Breast epithelium (tissue), 3 donors: Measurements from ENCODE around the gene TXNRD1.

Experiments used
- POLR2AphosphoS5 ChIP-seq, 3 donors: sonication (generic); formaldehyde crosslinking; IDR thresholded peaks; one replicate each; pipeline ENCODE4 v1.6.1; 2017; ENCODE audit warnings: antibody characterized with exemption in 3 of 3
- TF ChIP-seq, protein P1 (sequence below), 3 donors: fragments of 450-650 bp; IDR thresholded peaks; one replicate each; pipeline ENCODE4 v1.5.1; 2016 to 2017; ENCODE audit warnings: antibody characterized with exemption in 3 of 3, mild to moderate bottlenecking in 3 of 3, moderate library complexity in 3 of 3

DNA sequence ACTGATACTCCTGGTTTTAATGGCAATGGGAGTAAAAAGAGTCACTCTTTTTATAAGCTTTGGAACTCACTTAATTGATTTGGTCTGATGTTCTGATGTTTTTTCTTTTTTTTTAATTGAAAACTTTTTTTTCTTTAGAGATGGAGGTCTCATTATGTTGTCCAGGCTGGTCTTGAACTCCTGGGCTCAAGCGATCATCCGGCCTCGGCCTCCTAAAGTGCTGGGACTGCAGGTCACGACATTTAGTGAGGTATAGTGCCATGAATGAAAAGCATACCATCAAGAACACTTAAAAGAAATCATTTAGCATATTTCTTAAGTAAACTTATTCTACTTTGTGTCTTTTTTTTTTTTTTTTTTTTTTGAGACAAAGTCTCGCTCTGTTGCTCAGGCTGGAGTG is 75.3 kb downstream of the TXNRD1 start:
- TF ChIP-seq, protein P1, sequence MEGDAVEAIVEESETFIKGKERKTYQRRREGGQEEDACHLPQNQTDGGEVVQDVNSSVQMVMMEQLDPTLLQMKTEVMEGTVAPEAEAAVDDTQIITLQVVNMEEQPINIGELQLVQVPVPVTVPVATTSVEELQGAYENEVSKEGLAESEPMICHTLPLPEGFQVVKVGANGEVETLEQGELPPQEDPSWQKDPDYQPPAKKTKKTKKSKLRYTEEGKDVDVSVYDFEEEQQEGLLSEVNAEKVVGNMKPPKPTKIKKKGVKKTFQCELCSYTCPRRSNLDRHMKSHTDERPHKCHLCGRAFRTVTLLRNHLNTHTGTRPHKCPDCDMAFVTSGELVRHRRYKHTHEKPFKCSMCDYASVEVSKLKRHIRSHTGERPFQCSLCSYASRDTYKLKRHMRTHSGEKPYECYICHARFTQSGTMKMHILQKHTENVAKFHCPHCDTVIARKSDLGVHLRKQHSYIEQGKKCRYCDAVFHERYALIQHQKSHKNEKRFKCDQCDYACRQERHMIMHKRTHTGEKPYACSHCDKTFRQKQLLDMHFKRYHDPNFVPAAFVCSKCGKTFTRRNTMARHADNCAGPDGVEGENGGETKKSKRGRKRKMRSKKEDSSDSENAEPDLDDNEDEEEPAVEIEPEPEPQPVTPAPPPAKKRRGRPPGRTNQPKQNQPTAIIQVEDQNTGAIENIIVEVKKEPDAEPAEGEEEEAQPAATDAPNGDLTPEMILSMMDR (IDR thresholded peaks at IDR 0.05), result no peak
- TF ChIP-seq POLR2AphosphoS5 (IDR thresholded peaks at IDR 0.05), result no peak
